HG03045 (cell line): ENCODE results near the gene FBXW9.
"Not testable (repeated sequence)": the region's sequence is repeated elsewhere in the genome, so short reads cannot be mapped to it uniquely, and the experiment has no call there.

Experiments
- ATAC-seq: cut with Tn5 transposase; IDR thresholded peaks from one replicate; pipeline ENCODE4 v1.9.1; 2021; ENCODE audit warnings: mild to moderate bottlenecking, moderate library complexity; ENCODE audit not compliant: unreplicated experiment

The FBXW9 gene

GRCh38 chr19:12681074-12681987 lies 15.1 kb downstream of the FBXW9 start, which contains the start of gene DHPS:
Gene DHPS, minus strand, starts transcription at chr19:12681880. Its CDS starts 114 bp downstream, at chr19:12681766.
- ATAC-seq: peak; percentile 66

- no peak for ATAC-seq
Measured at GRCh38 chr19:12680034-12680433, 16.4 kb downstream of the FBXW9 start.

- not testable (repeated sequence) for ATAC-seq
Measured at GRCh38 chr19:12678039-12678438, 18.4 kb downstream of the FBXW9 start.

- ATAC-seq: no peak
Measured at GRCh38 chr19:12676928-12677327, 19.5 kb downstream of the FBXW9 start.

GRCh38 chr19:12676384-12676792 lies 20.0 kb downstream of the FBXW9 start:
- ATAC-seq: no peak

GRCh38 chr19:12675940-12676339 lies 20.5 kb downstream of the FBXW9 start:
- ATAC-seq: no peak

GRCh38 chr19:12675399-12675798 lies 21.0 kb downstream of the FBXW9 start:
- ATAC-seq: no peak

- ATAC-seq: no peak
Measured at GRCh38 chr19:12672744-12673143, 23.7 kb downstream of the FBXW9 start.

- no peak for ATAC-seq
Measured at GRCh38 chr19:12670159-12670928, 26.1 kb downstream of the FBXW9 start.

GRCh38 chr19:12669270-12670158 lies 26.9 kb downstream of the FBXW9 start:
- no peak for ATAC-seq

GRCh38 chr19:12668932-12669269 lies 27.5 kb downstream of the FBXW9 start:
- no peak for ATAC-seq

- no peak for ATAC-seq
Measured at GRCh38 chr19:12668346-12668745, 28.1 kb downstream of the FBXW9 start.

GRCh38 chr19:12667731-12668302 lies 28.6 kb downstream of the FBXW9 start:
- ATAC-seq: no peak

GRCh38 chr19:12666265-12667048 lies 30.0 kb downstream of the FBXW9 start, which contains the start of the genes MAN2B1 and WDR83:
Gene MAN2B1, minus strand, starts transcription at chr19:12666742. Its CDS starts 41 bp downstream, at chr19:12666701.
Gene WDR83, plus strand, starts transcription at chr19:12666807. Its CDS starts 2,984 bp downstream, at chr19:12669791.
- ATAC-seq: peak; percentile 43

GRCh38 chr19:12665671-12666264 lies 30.7 kb downstream of the FBXW9 start:
- ATAC-seq: peak; percentile 5

- no peak for ATAC-seq
Measured at GRCh38 chr19:12665281-12665573, 31.2 kb downstream of the FBXW9 start.

- ATAC-seq: no peak
Measured at GRCh38 chr19:12664406-12665280, 31.8 kb downstream of the FBXW9 start.

- no peak for ATAC-seq
Measured at GRCh38 chr19:12660980-12661379, 35.5 kb downstream of the FBXW9 start.
